Epithelial cell of esophagus (primary cell): ENCODE results near the gene KAT5.
A peak's percentile ranks its signal among the peaks of the same experiment; 100 is the strongest.

ENCODE experiments used
- DNase-seq: peaks from one replicate; pipeline ENCODE4 v3.0.0; 2010; ENCODE audit warnings: low read depth
- H3K4me3 ChIP-seq: 2 replicates; pipeline ENCODE4 v1.5.1; 2011; ENCODE audit warnings: mild to moderate bottlenecking, low read length, control low read depth
- TF ChIP-seq, protein P1 (sequence below): IDR thresholded peaks from 2 replicates; pipeline ENCODE4 v1.5.1; 2011; ENCODE audit warnings: low read depth, mild to moderate bottlenecking, low read length, control low read depth, inconsistent platforms; ENCODE audit not compliant: insufficient read depth; ENCODE audit errors: missing control alignments

The KAT5 gene

DNA sequence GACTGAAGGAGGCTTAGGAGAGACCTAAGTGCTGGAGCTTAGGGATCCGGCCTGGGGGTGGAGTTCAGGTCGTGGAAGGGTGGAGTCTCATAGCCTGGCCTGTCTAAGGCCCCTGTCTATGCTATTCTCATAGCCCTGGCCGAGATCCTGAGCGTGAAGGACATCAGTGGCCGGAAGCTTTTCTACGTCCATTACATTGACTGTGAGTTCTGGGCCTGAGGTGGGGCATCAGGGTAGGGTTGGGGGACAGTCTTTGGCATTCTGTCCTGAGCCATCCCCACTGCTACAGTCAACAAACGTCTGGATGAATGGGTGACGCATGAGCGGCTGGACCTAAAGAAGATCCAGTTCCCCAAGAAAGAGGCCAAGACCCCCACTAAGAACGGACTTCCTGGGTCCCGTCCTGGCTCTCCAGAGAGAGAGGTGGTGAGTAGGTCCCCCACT is 603 bp downstream of the KAT5 start:
- DNase-seq, result no peak
- H3K4me3 ChIP-seq, result peak overlapping the region; percentile 84
- TF ChIP-seq, protein P1, sequence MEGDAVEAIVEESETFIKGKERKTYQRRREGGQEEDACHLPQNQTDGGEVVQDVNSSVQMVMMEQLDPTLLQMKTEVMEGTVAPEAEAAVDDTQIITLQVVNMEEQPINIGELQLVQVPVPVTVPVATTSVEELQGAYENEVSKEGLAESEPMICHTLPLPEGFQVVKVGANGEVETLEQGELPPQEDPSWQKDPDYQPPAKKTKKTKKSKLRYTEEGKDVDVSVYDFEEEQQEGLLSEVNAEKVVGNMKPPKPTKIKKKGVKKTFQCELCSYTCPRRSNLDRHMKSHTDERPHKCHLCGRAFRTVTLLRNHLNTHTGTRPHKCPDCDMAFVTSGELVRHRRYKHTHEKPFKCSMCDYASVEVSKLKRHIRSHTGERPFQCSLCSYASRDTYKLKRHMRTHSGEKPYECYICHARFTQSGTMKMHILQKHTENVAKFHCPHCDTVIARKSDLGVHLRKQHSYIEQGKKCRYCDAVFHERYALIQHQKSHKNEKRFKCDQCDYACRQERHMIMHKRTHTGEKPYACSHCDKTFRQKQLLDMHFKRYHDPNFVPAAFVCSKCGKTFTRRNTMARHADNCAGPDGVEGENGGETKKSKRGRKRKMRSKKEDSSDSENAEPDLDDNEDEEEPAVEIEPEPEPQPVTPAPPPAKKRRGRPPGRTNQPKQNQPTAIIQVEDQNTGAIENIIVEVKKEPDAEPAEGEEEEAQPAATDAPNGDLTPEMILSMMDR, result no peak

- DNase-seq, result no peak
- H3K4me3 ChIP-seq, result peak overlapping the region; percentile 84
- TF ChIP-seq, protein P1, result no peak
Measured at GRCh38 chr11:65713212-65713969, 1.3 kb downstream of the KAT5 start.

- H3K4me3 ChIP-seq, result no peak overlapping the region
- no peak for DNase-seq
- TF ChIP-seq, protein P1, result no peak
Measured at GRCh38 chr11:65714433-65714832, 2.4 kb downstream of the KAT5 start.

GRCh38 chr11:65716302-65716701 is 4.2 kb downstream of the KAT5 start:
- H3K4me3 ChIP-seq, result no peak overlapping the region
- TF ChIP-seq, protein P1, result no peak
- no peak for DNase-seq

DNA sequence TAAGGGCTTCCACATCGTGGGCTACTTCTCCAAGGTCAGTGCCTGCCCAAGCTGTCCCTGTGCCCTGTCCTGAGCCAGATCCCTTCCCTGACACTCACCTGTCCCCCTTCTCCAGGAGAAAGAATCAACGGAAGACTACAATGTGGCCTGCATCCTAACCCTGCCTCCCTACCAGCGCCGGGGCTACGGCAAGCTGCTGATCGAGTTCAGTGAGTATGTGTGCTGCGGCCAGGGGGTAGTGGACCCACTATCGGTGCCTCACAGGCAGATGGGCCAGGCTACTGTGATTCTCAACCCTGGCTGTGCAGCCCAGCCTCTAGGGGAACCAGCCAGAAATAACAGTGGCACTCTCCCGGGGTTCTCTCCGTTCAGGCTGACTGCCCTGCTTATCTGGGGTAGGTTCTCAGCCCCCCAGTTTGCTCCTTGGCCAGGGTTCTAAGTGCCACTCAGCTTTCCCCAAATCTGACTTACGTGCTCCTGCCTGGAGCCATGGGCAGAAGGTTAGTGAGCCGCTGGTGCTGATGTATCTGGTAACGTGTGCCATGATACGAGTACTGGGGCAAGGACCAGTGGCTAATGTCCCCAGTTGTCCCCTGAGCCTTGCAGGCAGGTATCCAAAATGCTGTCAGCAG is 4.8 kb downstream of the KAT5 start:
- TF ChIP-seq, protein P1, result no peak
- no peak for DNase-seq
- no peak overlapping the region for H3K4me3 ChIP-seq

GRCh38 chr11:65717906-65718305 is 5.9 kb downstream of the KAT5 start:
- no peak overlapping the region for H3K4me3 ChIP-seq
- TF ChIP-seq, protein P1, result no peak
- DNase-seq, result no peak
